ENCODE data around the gene NRARP. TPM values are rescaled to one million over a fixed set of nuclear protein-coding genes. Genes with fewer than 3 reads are reported as not detected.

The NRARP gene
- total and polyA plus RNA-seq, 2 of the 13 experiments (the other 11 are each of a cell fraction or from before 2014, with no cell fraction given), result 0.22 to 0.46 TPM

GRCh38 chr9:137294091-137294680 is 7.9 kb downstream of the NRARP start (continued):
- peak; percentile 59; the same call in 1 of the 2 replicates for TF ChIP-seq RCOR2 (CRISPR knock-in tag; IDR thresholded peaks at IDR 0.05)
- TF ChIP-seq ZNF580 (CRISPR knock-in tag; IDR thresholded peaks at IDR 0.05; ENCODE audit: borderline replicate concordance, low read depth), result peak; percentile 53; the same call in 1 of the 2 replicates
- TF ChIP-seq NCOR1 (IDR thresholded peaks at IDR 0.05; ENCODE audit: borderline replicate concordance, low read length), result no peak
- peak; percentile 38 for TF ChIP-seq ZNF883 (CRISPR knock-in tag; IDR thresholded peaks at IDR 0.05; ENCODE audit: not compliant biosample characterization)
- TF ChIP-seq PHF20 (CRISPR knock-in tag; IDR thresholded peaks at IDR 0.05), result no peak
- TF ChIP-seq SRF (IDR thresholded peaks at IDR 0.05; ENCODE audit: low read depth, low read length), result no peak
- no peak for TF ChIP-seq ZNF207 (IDR thresholded peaks at IDR 0.05; ENCODE audit: borderline replicate concordance)
- TF ChIP-seq SMARCC2 (IDR thresholded peaks at IDR 0.05), result no peak
- no peak for TF ChIP-seq HNF1A (IDR thresholded peaks at IDR 0.05; ENCODE audit: low read depth)
- TF ChIP-seq HNF1A (CRISPR knock-in tag; IDR thresholded peaks at IDR 0.05; ENCODE audit: borderline replicate concordance), result 0 out of 2 replicates have a peak, but pooled peaks have one; percentile 33
- TF ChIP-seq DNMT3B (CRISPR knock-in tag; conservative IDR thresholded peaks at IDR 0.05), result no peak
- 0 out of 2 replicates have a peak, but pooled peaks have one; percentile 32 for TF ChIP-seq HDAC1 (CRISPR knock-in tag; IDR thresholded peaks at IDR 0.05)
- no peak for TF ChIP-seq ZNF343 (CRISPR knock-in tag; IDR thresholded peaks at IDR 0.05)
- no peak for TF ChIP-seq KLF12 (CRISPR knock-in tag; IDR thresholded peaks at IDR 0.05; ENCODE audit: borderline replicate concordance)
- TF ChIP-seq FOXK1 (CRISPR knock-in tag; IDR thresholded peaks at IDR 0.05; ENCODE audit: borderline replicate concordance, low read depth), result peak; percentile 80; the same call in 1 of the 2 replicates
- TF ChIP-seq ZBTB44 (CRISPR knock-in tag; IDR thresholded peaks at IDR 0.05), result no peak
- TF ChIP-seq CREB3 (CRISPR knock-in tag; IDR thresholded peaks at IDR 0.05), result no peak
- TF ChIP-seq ZNF574 (CRISPR knock-in tag; IDR thresholded peaks at IDR 0.05), result peak; percentile 51; the same call in 1 of the 2 replicates
- TF ChIP-seq ATF7 (IDR thresholded peaks at IDR 0.05), result no peak
- 0 out of 2 replicates have a peak, but pooled peaks have one; percentile 39 for TF ChIP-seq ATF7 (CRISPR knock-in tag; IDR thresholded peaks at IDR 0.05)
- no peak for TF ChIP-seq DR1 (CRISPR knock-in tag; IDR thresholded peaks at IDR 0.05)
- TF ChIP-seq ZNF792 (CRISPR knock-in tag; IDR thresholded peaks at IDR 0.05), result 0 out of 2 replicates have a peak, but pooled peaks have one; percentile 16
